H9 (cell line): ENCODE measurements around the gene SSTR5. TPM values are rescaled to one million over a fixed set of nuclear protein-coding genes. Genes with fewer than 3 reads are reported as not detected.

Experiments used
- DNase-seq: peaks from one replicate; pipeline ENCODE4 v3.0.0-alpha.2; 2017
- H2AFZ ChIP-seq: one replicate; pipeline ENCODE4 v1.6.1; 2013; ENCODE audit warnings: mild to moderate bottlenecking, low read length, control low read depth, moderate library complexity
- H2AK5ac ChIP-seq: 2 replicates; pipeline ENCODE4 v1.6.1; 2013; ENCODE audit warnings: low read length, control low read depth, mixed read lengths; ENCODE audit not compliant: insufficient read length
- H2BK120ac ChIP-seq: one replicate; pipeline ENCODE4 v1.6.1; 2013; ENCODE audit warnings: low read depth, mild to moderate bottlenecking, low read length, control low read depth, inconsistent platforms; ENCODE audit not compliant: poor library complexity, severe bottlenecking
- H2BK12ac ChIP-seq: 2 replicates; pipeline ENCODE4 v1.6.1; 2013; ENCODE audit warnings: low read length, control low read depth, mixed read lengths, low read depth; ENCODE audit not compliant: insufficient read length
- H2BK15ac ChIP-seq: 2 replicates; pipeline ENCODE4 v1.6.1; 2013; ENCODE audit warnings: low read depth, low read length, control low read depth
- H2BK20ac ChIP-seq: one replicate; pipeline ENCODE4 v1.6.1; 2013; ENCODE audit warnings: low read depth, mild to moderate bottlenecking, low read length, control low read depth, inconsistent platforms; ENCODE audit not compliant: poor library complexity, severe bottlenecking
- H2BK5ac ChIP-seq: 2 replicates; pipeline ENCODE4 v1.6.1; 2013; ENCODE audit warnings: low read length, control low read depth, mixed read lengths; ENCODE audit not compliant: insufficient read length
- H3K14ac ChIP-seq: 2 replicates; pipeline ENCODE4 v1.6.1; 2013; ENCODE audit warnings: low read length, control low read depth; ENCODE audit not compliant: insufficient read depth
- H3K18ac ChIP-seq: 2 replicates; pipeline ENCODE4 v1.6.1; 2013; ENCODE audit warnings: low read depth, mild to moderate bottlenecking, mixed read lengths, low read length, control low read depth; ENCODE audit not compliant: insufficient read length
- H3K23ac ChIP-seq: 2 replicates; pipeline ENCODE4 v1.6.1; 2013; ENCODE audit warnings: low read length, control low read depth, mixed read lengths, low read depth; ENCODE audit not compliant: insufficient read length
- H3K23me2 ChIP-seq: 2 replicates; pipeline ENCODE4 v1.6.1; 2013; ENCODE audit warnings: low read depth, mild to moderate bottlenecking, mixed read lengths, low read length, control low read depth; ENCODE audit not compliant: insufficient read length, poor library complexity, severe bottlenecking
- H3K27ac ChIP-seq: 2 replicates; pipeline ENCODE4 v1.5.1; 2013; ENCODE audit warnings: low read length, control low read depth, mixed read lengths, low read depth; ENCODE audit not compliant: insufficient read length
- H3K27me3 ChIP-seq: 2 replicates; pipeline ENCODE4 v1.6.1; 2013; ENCODE audit warnings: low read length, control low read depth, inconsistent platforms; ENCODE audit not compliant: insufficient read depth
- H3K4ac ChIP-seq: 2 replicates; pipeline ENCODE4 v1.6.1; 2013; ENCODE audit warnings: low read depth, mild to moderate bottlenecking, control low read depth, inconsistent platforms, low read length, moderate library complexity
- H3K4me1 ChIP-seq: 2 replicates; pipeline ENCODE4 v1.6.1; 2013; ENCODE audit warnings: low read length, control low read depth, inconsistent platforms; ENCODE audit not compliant: insufficient read depth
- H3K4me2 ChIP-seq: 2 replicates; pipeline ENCODE4 v1.6.1; 2013; ENCODE audit warnings: low read length, control low read depth, mixed read lengths; ENCODE audit not compliant: insufficient read length, insufficient read depth
- H3K56ac ChIP-seq: 2 replicates; pipeline ENCODE4 v1.6.1; 2013; ENCODE audit warnings: low read depth, mild to moderate bottlenecking, mixed read lengths, low read length, control low read depth; ENCODE audit not compliant: insufficient read length
- H3K79me1 ChIP-seq: 2 replicates; pipeline ENCODE4 v1.6.1; 2013; ENCODE audit warnings: low read depth, mild to moderate bottlenecking, moderate library complexity, low read length, control low read depth, inconsistent platforms; ENCODE audit not compliant: insufficient read depth, poor library complexity, severe bottlenecking
- H3K79me2 ChIP-seq: 2 replicates; pipeline ENCODE4 v1.6.1; 2013; ENCODE audit warnings: low read length, control low read depth, inconsistent platforms; ENCODE audit not compliant: insufficient read depth
- H3K9ac ChIP-seq: 2 replicates; pipeline ENCODE4 v1.6.1; 2013; ENCODE audit warnings: low read length, control low read depth, mixed read lengths; ENCODE audit not compliant: insufficient read length; ENCODE audit errors: extremely low read depth
- H3K9me3 ChIP-seq: one replicate; pipeline ENCODE4 v1.6.1; 2013; ENCODE audit warnings: low read depth, low read length, inconsistent platforms; ENCODE audit not compliant: control insufficient read depth
- H3T11ph ChIP-seq: one replicate; pipeline ENCODE4 v1.6.1; 2013; ENCODE audit warnings: mild to moderate bottlenecking, low read length, control low read depth, inconsistent platforms
- H4K20me1 ChIP-seq: one replicate; pipeline ENCODE4 v1.6.1; 2013; ENCODE audit not compliant: control insufficient read depth, insufficient read length, insufficient read depth
- H4K5ac ChIP-seq: 2 replicates; pipeline ENCODE4 v1.6.1; 2013; ENCODE audit warnings: low read depth, mild to moderate bottlenecking, mixed read lengths, low read length, control low read depth; ENCODE audit not compliant: insufficient read length
- H4K8ac ChIP-seq: replicated peaks from 2 replicates; pipeline ENCODE4 v1.6.1; 2013; ENCODE audit warnings: low read length, control low read depth, mixed read lengths, low read depth; ENCODE audit not compliant: insufficient read length
- H4K91ac ChIP-seq: 2 replicates; pipeline ENCODE4 v1.6.1; 2013; ENCODE audit warnings: low read depth, mild to moderate bottlenecking, moderate library complexity, mixed read lengths, low read length, control low read depth; ENCODE audit not compliant: insufficient read length
- H3K27ac Mint-ChIP-seq, 3 experiments: 2 replicates in 2 of 3; 3 replicates in 1 of 3; pipeline ENCODE4 v1.8.0; 2020 to 2021; ENCODE audit warnings: mixed read lengths in 3 of 3, mild to moderate bottlenecking in 1 of 3, moderate library complexity in 1 of 3
- H3K27me3 Mint-ChIP-seq: 2 replicates; pipeline ENCODE4 v1.8.0; 2021; ENCODE audit warnings: low read depth, mild to moderate bottlenecking, moderate library complexity, mixed read lengths
- H3K36me3 Mint-ChIP-seq, 3 experiments: 2 replicates in 2 of 3; 3 replicates in 1 of 3; pipeline ENCODE4 v1.8.0; 2020 to 2021; ENCODE audit warnings: low read depth in 3 of 3, mixed read lengths in 3 of 3; ENCODE audit not compliant: insufficient read depth in 1 of 3
- H3K4me1 Mint-ChIP-seq, 2 experiments: 2 replicates each; pipeline ENCODE4 v1.8.0; 2020; ENCODE audit warnings: mixed read lengths in 2 of 2
- H3K4me3 Mint-ChIP-seq, 2 experiments: 2 replicates in 1 of 2; 3 replicates in 1 of 2; pipeline ENCODE4 v1.8.0; 2020 to 2021; ENCODE audit warnings: mild to moderate bottlenecking in 2 of 2, mixed read lengths in 2 of 2, moderate library complexity in 1 of 2
- H3K9me3 Mint-ChIP-seq, 2 experiments: 2 replicates in 1 of 2; 3 replicates in 1 of 2; pipeline ENCODE4 v1.8.0; 2020; ENCODE audit warnings: mild to moderate bottlenecking in 2 of 2, mixed read lengths in 2 of 2, moderate library complexity in 1 of 2
- WGBS: extraction: QIAGEN DNeasy Blood & Tissue Kit; methylation state at CpG from one replicate; pipeline ENCODE4 v1.1.7; 2013; ENCODE audit warnings: missing lambda C conversion rate, low lambda C conversion rate, mixed read lengths; ENCODE audit not compliant: insufficient read length; ENCODE audit errors: extremely low coverage; 5-methylcytosine and 5-hydroxymethylcytosine counted together
- total RNA-seq: library from RNA; stranded (reverse); gene quantifications from 2 replicates; pipeline ENCODE4 v1.2.1, GENCODE V29; 2021
- TF ChIP-seq, protein P1 (sequence below): fragments of 200-600 bp; sonication (generic); conservative IDR thresholded peaks from 3 replicates; pipeline ENCODE4 v1.8.0; 2021; ENCODE audit warnings: antibody characterized with exemption, mild to moderate bottlenecking

Gene SSTR5
- total RNA-seq, 1 experiment from 2014 or later: 0.22 TPM

DNA sequence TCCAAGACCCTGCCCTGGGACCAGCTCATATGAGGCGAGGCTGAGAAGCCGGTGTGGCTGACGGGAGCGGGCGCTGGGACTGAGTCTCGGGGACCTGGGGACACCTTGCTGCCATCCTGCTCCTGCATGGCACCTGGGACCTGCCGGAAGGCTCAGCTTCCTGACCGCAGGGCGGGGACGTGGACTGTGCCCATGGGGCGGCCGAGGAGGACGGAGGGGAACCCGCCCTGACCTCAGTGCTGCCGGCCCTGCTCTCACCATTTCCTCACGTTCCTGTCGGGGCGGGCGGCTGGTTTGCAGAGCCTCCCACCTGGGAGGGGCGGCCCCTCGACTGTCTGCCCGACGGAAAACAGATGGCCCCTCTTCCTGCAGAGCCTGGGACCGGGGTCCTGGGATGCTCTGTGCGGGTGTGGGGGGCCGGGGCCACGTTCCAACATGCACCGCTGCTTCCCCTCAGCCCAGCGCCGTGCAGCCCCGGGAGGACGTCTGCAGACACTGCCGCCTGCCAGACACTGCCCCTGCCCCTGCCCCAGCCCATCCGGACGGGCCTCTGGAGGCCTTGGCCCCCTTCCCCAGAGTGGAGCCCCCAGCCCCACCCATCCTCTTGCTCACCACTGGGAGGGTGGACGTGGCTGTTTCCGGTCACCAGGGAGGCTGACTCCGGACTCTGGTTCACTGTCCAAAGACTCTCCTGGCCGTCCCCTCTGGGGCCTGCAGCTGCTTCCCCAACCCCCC lies 43.9 kb upstream of the SSTR5 start:
- Histone ChIP-seq H3K79me2 (no peaks in the 10 kb centered on the region), H3K18ac (no peak overlapping the region), H3K4ac (no peak overlapping the region), H2AK5ac (no peak overlapping the region), H3K9ac (no peak overlapping the region), H3T11ph (no peak overlapping the region), H4K91ac (no peak overlapping the region), H2AFZ (no peak overlapping the region), H3K56ac (no peak overlapping the region), H3K27me3 (no peaks in the 10 kb centered on the region), H2BK12ac (no peak overlapping the region), H3K79me1 (no peaks in the 10 kb centered on the region), H2BK15ac (no peak overlapping the region), H3K4me2 (no peak overlapping the region), H3K9me3 (no peaks in the 10 kb centered on the region), H4K20me1 (no peaks in the 10 kb centered on the region), H2BK20ac (no peak overlapping the region), H4K5ac (no peak overlapping the region), H2BK5ac (no peak overlapping the region), H2BK120ac (no peak overlapping the region), H3K23ac (no peak overlapping the region), H4K8ac (no peak overlapping the region), H3K27ac (no peak overlapping the region), H3K23me2 (no peaks in the 10 kb centered on the region), H3K4me1 (no peaks in the 10 kb centered on the region), H3K14ac (no peak overlapping the region)
- Mint-ChIP-seq H3K36me3 (no peaks in the 10 kb centered on the region), H3K27ac (no peak overlapping the region), H3K4me1 (no peaks in the 10 kb centered on the region), H3K9me3 (no peaks in the 10 kb centered on the region), H3K4me3 (no peak overlapping the region), H3K27me3 (peaks cover 4% of the 10 kb centered on the region)
- TF ChIP-seq, protein P1, sequence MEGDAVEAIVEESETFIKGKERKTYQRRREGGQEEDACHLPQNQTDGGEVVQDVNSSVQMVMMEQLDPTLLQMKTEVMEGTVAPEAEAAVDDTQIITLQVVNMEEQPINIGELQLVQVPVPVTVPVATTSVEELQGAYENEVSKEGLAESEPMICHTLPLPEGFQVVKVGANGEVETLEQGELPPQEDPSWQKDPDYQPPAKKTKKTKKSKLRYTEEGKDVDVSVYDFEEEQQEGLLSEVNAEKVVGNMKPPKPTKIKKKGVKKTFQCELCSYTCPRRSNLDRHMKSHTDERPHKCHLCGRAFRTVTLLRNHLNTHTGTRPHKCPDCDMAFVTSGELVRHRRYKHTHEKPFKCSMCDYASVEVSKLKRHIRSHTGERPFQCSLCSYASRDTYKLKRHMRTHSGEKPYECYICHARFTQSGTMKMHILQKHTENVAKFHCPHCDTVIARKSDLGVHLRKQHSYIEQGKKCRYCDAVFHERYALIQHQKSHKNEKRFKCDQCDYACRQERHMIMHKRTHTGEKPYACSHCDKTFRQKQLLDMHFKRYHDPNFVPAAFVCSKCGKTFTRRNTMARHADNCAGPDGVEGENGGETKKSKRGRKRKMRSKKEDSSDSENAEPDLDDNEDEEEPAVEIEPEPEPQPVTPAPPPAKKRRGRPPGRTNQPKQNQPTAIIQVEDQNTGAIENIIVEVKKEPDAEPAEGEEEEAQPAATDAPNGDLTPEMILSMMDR: no peak
- no CpG with 5 or more reads among the region's 39 CpGs for WGBS
- no peak for DNase-seq
